Measurements from ENCODE around the gene STARD3. TPM values are rescaled to one million over a fixed set of nuclear protein-coding genes. Genes with fewer than 3 reads are reported as not detected.
"Not testable (repeated sequence)": the region's sequence is repeated elsewhere in the genome, so short reads cannot be mapped to it uniquely, and the experiment has no call there.

STARD3 gene
- total RNA-seq, result 10 to 100 TPM; 70.5 to 75.7 TPM

DNA sequence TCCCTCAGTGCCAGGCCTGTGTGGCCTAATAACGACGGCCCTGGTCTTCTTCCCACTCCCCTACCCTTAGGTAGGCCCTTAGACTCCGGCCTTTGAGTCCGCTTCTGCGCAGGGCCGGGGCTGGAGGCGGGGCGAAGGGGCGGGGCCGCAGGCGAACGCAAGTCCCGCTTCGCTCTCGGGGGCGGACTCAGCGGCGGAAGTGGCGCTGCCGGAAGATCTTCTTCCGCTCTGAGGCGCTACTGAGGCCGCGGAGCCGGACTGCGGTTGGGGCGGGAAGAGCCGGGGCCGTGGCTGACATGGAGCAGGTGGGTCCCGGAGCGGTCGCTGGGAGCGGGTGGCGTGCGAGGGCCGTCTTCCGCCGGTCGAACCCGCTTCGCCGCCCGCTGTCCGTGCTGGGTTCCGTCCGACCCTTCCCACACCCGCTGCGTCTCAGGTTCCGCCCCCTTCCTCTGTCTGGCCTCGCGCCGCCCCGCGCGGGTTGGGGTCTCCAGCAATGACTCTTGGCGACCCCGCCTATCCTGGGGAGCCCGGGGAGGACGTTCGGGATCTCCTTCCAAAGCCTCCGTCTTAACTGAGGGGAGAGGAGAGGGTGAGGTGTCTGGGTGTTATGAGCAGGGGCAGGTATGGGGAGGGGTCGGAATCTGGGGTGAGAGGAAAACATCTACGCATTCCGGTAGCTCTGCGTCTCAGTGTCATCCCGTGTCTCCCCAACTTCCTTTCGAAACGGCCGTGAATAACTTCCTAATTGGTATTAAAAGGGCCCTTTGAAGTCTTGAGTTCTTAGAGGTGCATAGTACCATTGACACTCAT is at the start of gene STARD3:
Gene STARD3, plus strand, starts transcription at position 218 of the 810 bp plus-strand sequence. CDS start 16,388 bp downstream, outside the sequence.
- Mint-ChIP-seq H3K4me1 (peaks cover 41% of the 10 kb centered on the region), H3K36me3 (peaks cover 1% of the 10 kb centered on the region), H3K27ac (peak within 1 kb of the TSS; percentile 81), H3K4me3 (peak within 1 kb of the TSS; percentile 90), H3K9me3 (ENCODE audit: low read depth) (no peaks in the 10 kb centered on the region), H3K27me3 (no peaks in the 10 kb centered on the region)
- peak; percentile 94 for DNase-seq
- ATAC-seq, result peak; percentile 91
- CTCF ChIA-PET, result interaction anchor here (1.0 to 12.9 kb wide), 4 partner anchors 17 to 92 kb away, joined by 3 to 300 read pairs (median 6); partner anchors contain the start of genes PGAP3 and PPP1R1B

DNA sequence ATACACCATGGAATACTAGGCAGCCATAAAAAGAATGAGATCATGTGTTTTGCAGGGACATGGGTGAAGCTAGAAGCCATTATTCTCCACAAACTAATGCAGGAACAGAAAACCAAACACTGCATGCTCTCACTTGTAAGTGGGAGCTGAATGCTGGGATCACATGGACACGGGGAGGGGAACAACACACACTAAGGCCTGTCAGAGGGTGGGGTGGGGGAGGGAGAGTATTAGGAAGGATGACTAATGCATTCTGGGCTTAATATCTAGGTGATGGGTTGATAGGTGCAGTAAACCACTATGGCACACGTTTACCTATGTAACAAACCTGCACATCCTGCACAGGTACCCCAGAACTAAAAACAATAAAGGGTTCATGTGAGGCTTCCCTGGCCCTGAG is 46.8 kb upstream of the STARD3 start:
- CTCF ChIA-PET, result interaction anchor here (2.5 kb wide), 1 partner anchor 32 kb away, joined by 11 read pairs; no protein-coding TSS in a partner anchor
- H3K36me3 Mint-ChIP-seq; ATAC-seq; H3K4me1 Mint-ChIP-seq; H3K4me3 Mint-ChIP-seq; DNase-seq; H3K9me3 Mint-ChIP-seq (ENCODE audit: low read depth); H3K27ac Mint-ChIP-seq: not testable (repeated sequence)
- peaks cover 35% of the 10 kb centered on the region for H3K27me3 Mint-ChIP-seq

DNA sequence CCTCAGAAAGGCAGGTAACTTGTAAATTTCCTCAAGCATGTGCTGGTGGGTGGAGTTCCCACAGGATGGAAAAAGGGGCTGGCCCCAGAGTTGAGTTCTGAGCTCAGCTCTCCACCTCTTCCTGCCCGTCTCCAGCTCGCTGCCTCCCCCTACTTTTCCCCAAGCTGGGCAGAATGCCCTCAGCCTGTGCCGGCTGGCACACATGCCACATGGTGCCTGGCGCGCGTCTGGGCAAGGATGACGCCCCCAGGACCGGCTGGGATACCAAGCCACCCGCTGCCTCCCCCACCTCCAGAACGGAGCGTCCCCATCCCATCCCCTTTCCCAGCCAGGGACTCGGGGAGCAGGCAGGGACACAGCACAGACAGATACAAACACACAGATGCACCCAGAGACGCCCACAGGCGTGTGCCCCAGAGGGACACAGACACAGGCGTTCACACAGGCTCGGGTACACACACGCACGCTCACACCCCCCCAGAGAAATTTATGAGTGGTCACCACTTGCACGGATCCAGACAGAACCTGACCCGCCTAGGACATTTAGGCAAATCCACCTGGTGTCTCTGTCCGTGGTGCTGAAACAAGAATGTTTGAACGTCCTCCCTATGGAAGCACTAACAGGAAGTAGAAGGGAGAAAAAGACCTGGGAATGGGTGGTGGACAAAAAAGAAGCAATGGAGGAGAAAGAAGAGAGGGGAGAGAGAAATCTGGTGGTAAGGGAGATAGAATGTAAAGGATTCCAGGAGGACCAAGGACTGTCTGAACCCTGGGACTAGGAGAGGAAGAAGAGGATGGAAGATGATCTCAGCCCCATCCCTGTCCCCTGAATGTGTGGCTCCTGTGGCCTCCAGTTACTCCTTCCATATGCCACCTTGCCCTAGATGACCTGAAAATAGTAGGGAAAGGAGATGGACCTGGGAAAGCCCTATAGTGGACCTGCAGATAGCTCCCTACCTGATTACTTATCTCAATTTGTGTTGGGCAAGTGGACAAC is 44.7 kb upstream of the STARD3 start:
- no peaks in the 10 kb centered on the region for H3K9me3 Mint-ChIP-seq (ENCODE audit: low read depth)
- DNase-seq (peak; percentile 57), ATAC-seq (no peak)
- H3K27ac Mint-ChIP-seq, result no peak overlapping the region
- H3K27me3 Mint-ChIP-seq, result peaks cover 54% of the 10 kb centered on the region
- H3K36me3 Mint-ChIP-seq, result no peaks in the 10 kb centered on the region
- peaks cover 2% of the 10 kb centered on the region for H3K4me1 Mint-ChIP-seq
- no peak overlapping the region for H3K4me3 Mint-ChIP-seq
- CTCF ChIA-PET, result no interaction called here

DNA sequence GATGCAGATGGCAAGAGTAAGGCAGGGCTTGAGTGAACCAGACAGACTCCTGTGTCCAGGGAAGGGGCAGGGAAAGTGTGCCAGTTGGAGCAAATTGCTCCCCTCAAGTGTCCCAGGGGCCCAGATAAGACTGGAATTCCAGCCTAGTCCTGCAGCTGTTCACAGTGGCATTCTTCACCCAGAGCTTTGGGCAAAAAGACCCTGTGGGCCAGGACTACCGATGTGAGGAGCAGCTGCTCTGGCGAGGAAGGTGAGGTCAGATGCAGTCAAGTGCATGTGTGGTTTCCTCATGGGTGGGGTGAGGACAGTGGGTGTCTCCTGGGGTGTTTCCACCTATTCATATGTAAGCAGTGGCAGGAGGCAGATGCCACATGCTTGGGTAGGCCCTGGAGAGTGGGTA is 43.6 kb upstream of the STARD3 start:
- no peak for ATAC-seq
- Mint-ChIP-seq H3K9me3 (ENCODE audit: low read depth) (no peaks in the 10 kb centered on the region), H3K4me3 (no peak overlapping the region), H3K27ac (no peak overlapping the region), H3K4me1 (peaks cover 5% of the 10 kb centered on the region), H3K36me3 (no peaks in the 10 kb centered on the region), H3K27me3 (peaks cover 63% of the 10 kb centered on the region)
- CTCF ChIA-PET, result interaction anchor here (1.3 kb wide), 1 partner anchor 28 kb away, joined by 5 read pairs; no protein-coding TSS in a partner anchor
- DNase-seq, result no peak

DNA sequence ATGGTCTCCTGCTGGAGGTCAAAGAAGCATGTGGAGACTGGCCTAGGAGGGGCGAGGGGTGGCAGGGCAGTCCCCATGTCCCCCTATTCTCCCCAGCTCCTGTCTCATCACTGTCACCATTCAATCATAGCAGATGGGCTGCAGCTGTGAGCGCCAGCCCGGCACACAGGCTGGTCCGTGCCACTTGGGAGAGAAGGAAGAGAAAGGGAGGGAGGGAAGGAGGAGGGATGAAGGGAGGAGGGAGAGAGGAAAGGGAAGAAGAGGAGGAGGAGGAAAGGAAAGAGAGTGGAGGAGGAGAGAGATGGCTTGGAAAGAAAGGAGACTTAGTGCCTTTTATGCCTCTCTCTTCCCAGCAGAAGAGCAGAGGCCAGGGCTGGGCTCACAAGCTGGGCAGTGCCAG is 41.6 kb upstream of the STARD3 start:
- CTCF ChIA-PET, result no interaction called here
- no peak for ATAC-seq

DNA sequence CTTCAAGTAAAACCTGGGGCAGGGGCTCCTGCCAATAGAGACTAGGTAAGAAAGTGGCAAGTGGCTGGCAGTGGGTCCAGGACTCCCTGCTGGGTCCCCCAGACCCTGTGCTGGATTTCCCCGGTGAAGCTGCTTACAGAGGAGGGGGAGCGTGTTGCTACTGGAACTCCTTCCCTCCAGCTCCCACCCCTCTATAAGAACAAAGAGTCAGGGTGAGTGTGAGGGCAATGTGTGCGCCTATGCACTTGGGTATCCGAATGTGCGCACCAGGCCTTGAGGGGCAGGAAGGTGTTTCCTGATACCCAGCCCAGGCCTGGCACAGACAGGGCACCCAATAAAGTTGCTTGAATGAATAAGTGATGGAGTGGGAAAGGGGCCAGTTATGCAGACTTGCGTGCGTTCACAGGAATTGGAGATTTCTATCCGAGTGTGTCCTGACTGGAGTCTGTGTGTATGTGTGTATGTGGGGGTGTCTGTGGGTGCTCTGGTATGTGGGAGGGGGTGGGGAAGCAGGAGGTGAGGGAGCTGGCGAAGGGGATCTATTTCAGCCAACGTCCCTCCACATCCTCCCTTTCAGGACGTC is 40.9 kb upstream of the STARD3 start:
- Mint-ChIP-seq H3K36me3 (no peaks in the 10 kb centered on the region), H3K27me3 (peaks cover 77% of the 10 kb centered on the region), H3K27ac (no peak overlapping the region), H3K4me3 (no peak overlapping the region), H3K9me3 (ENCODE audit: low read depth) (no peaks in the 10 kb centered on the region), H3K4me1 (peaks cover 7% of the 10 kb centered on the region)
- CTCF ChIA-PET, result no interaction called here
- no peak for ATAC-seq
- DNase-seq, result no peak

More for the DNA sequence above, 41.6 kb upstream of the STARD3 start:
- H3K36me3 Mint-ChIP-seq, result no peaks in the 10 kb centered on the region
- peaks cover 70% of the 10 kb centered on the region for H3K27me3 Mint-ChIP-seq
- H3K4me1 Mint-ChIP-seq, result peaks cover 7% of the 10 kb centered on the region
- no peaks in the 10 kb centered on the region for H3K9me3 Mint-ChIP-seq (ENCODE audit: low read depth)
- H3K4me3 Mint-ChIP-seq, result no peak overlapping the region
- DNase-seq, result no peak
- no peak overlapping the region for H3K27ac Mint-ChIP-seq

DNA sequence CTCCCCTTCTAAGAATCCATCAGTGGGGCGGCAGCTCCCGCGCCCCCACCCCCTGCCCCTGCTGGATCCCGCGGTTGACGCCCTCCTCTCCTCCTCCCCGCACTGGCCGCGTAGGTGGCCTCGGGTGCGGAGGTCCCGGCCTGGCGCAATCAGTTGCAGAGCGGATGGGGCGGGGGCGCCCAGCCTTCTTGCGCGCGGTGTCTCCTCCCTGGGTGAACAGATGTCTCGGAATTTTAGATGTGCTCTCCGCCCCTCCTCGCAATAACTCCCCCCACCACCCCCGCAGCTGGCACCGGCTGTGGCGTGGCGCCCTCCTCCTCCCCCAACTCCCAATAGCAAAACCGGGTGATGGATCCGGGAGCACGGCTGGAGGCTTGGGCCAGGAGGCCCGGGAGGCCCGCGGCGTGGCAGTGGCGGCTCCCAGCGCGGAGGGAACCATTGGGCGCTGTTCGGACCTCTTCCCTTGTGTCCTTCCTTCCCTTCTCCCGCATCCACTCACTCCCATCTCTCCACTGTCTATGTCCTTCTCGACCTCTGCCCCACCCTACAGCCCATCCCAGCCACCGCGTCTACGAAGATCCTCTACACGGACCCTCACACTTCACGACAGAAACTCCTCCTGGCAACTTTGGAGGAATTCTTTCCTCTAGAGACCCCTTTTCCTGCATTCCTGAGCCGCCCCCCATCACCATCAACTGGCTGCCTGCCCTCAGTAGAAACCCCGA is 40.2 kb upstream of the STARD3 start:
- Mint-ChIP-seq H3K4me1 (peaks cover 7% of the 10 kb centered on the region), H3K27ac (no peak overlapping the region), H3K27me3 (peaks cover 84% of the 10 kb centered on the region), H3K9me3 (ENCODE audit: low read depth) (no peaks in the 10 kb centered on the region), H3K4me3 (no peak overlapping the region), H3K36me3 (no peaks in the 10 kb centered on the region)
- DNase-seq (no peak), ATAC-seq (no peak)
- CTCF ChIA-PET, result interaction anchor here (5.9 kb wide), 1 partner anchor 25 kb away, joined by 29 read pairs; no protein-coding TSS in a partner anchor

DNA sequence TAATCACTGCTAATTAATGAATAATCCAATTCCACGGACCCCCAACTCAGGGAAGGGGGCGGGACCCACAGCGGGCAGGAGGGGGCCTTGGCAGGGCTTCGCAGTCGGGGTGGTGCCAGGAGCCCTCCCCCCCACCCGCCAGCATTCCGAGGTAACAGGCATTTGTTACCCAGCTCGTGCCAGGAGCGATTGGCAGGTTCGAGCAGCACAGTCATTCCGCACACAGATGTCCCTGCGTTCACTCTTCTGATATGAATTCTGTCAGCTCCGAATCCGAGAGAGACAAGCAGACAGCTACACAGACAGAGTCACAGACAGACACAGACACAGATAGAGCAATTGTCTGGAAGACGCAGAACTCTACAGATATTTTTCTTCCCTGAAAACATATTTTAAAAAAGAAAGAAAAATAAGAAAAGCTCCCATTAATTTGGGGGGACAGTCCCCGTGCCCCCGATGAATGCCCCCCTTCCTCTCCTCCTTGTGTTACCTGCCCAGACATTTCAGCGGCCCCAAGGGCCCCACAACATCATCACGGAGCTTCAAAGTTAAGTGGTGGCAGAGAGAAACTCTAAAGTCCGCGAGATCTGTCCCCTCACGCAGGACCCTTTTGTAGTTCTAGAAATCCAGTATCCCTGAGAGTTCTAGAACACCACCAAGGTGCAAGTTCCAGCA is 39.4 kb upstream of the STARD3 start:
- no peaks in the 10 kb centered on the region for H3K9me3 Mint-ChIP-seq (ENCODE audit: low read depth)
- peaks cover 89% of the 10 kb centered on the region for H3K27me3 Mint-ChIP-seq
- no peak overlapping the region for H3K4me3 Mint-ChIP-seq
- ATAC-seq, result no peak
- H3K36me3 Mint-ChIP-seq, result no peaks in the 10 kb centered on the region
- H3K4me1 Mint-ChIP-seq, result peaks cover 7% of the 10 kb centered on the region
- no peak overlapping the region for H3K27ac Mint-ChIP-seq
- no peak for DNase-seq
- CTCF ChIA-PET, result interaction anchor here (1.5 to 5.9 kb wide), 2 partner anchors 24 to 56 kb away, joined by 4 to 29 read pairs; no protein-coding TSS in a partner anchor

DNA sequence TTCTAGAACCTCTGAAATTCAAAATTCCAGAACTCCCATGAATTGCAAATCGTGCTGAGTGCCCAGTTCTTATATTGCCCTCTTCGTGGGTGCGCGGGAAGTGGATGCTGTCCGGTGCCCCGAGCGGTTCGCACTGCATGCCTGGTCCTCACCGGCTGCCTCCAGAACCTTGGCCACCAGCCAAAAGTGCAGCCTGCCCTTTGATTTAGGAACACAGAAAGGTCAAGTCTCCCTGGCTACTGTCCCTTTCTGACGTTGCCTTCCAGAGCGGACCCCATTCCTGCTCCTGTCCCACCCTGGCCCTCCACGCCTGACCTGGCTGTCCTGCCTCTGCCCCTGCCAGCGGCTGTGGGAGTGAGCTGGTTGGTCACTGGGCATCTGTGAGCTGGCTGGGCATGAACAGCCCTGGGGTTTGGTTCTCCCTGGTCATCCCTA is 38.9 kb upstream of the STARD3 start:
- CTCF ChIA-PET, result interaction anchor here (1.5 to 5.9 kb wide), 2 partner anchors 24 to 56 kb away, joined by 4 to 29 read pairs; no protein-coding TSS in a partner anchor
- Mint-ChIP-seq H3K36me3 (no peaks in the 10 kb centered on the region), H3K27ac (no peak overlapping the region), H3K9me3 (ENCODE audit: low read depth) (no peaks in the 10 kb centered on the region), H3K4me1 (peaks cover 7% of the 10 kb centered on the region), H3K4me3 (no peak overlapping the region), H3K27me3 (peaks cover 92% of the 10 kb centered on the region)
- DNase-seq (no peak), ATAC-seq (no peak)

DNA sequence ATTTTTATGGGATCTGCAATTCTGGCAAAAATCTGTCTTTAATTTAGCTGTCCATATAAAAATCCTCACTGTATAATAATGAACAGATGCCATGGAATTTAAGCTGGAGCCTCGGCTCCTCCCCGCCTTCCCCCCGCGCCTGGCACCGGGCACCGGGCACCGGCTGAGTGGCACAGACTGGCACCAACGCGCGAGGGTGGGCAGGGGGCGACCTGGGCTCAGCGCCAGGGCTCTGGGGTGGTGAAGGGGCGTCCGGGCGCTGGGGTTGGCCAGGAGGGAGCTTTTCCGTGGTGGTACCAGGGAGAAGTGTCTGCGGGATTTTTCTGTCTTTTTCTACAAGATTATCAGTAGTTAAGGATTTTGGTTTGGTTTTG is 38.3 kb upstream of the STARD3 start:
- ATAC-seq (no peak), DNase-seq (no peak)
- H3K9me3 Mint-ChIP-seq (ENCODE audit: low read depth), result no peaks in the 10 kb centered on the region
- H3K27ac Mint-ChIP-seq, result no peak overlapping the region
- peaks cover 10% of the 10 kb centered on the region for H3K4me1 Mint-ChIP-seq
- no peak overlapping the region for H3K4me3 Mint-ChIP-seq
- H3K36me3 Mint-ChIP-seq, result no peaks in the 10 kb centered on the region
- CTCF ChIA-PET, result interaction anchor here (1.5 to 5.9 kb wide), 2 partner anchors 23 to 55 kb away, joined by 4 to 29 read pairs; no protein-coding TSS in a partner anchor
- H3K27me3 Mint-ChIP-seq, result peaks cover 92% of the 10 kb centered on the region

DNA sequence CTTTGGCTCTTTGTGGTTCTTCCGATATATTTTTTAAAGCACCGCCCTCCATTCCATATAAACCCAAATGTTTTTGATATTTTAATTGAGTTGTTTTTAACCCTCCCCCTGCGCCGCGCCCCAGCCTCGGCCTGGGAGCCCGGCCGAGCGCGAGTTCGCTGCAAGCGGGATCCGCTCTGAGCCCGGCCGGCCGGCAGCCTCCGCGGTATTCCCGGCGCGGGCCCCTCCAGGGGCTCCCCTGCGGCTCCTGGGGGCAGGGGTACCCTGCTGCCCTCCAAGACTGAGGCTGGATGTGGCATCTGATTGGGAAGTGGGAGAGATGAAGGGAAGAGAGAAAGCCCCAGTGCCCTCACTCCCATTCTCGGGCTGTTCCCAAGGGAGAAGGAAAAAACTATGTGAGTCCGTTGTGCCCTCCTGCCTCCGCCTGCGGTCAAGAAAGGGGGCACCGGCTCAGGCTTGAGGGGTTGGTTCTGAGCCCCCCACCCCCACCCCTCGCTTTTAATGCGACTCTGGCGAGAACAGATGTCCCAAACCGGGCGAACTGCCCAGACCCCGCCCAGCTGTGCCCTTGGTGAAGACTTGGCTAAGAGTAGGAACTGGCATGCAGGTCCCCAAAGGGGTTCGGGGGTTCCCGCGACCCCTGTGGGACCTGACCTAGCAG is 37.8 kb upstream of the STARD3 start:
- Mint-ChIP-seq H3K27ac (no peak overlapping the region), H3K4me3 (no peak overlapping the region), H3K36me3 (no peaks in the 10 kb centered on the region), H3K27me3 (peaks cover 95% of the 10 kb centered on the region), H3K4me1 (peaks cover 13% of the 10 kb centered on the region), H3K9me3 (ENCODE audit: low read depth) (no peaks in the 10 kb centered on the region)
- no peak for DNase-seq
- CTCF ChIA-PET, result interaction anchor here (5.9 kb wide), 1 partner anchor 23 kb away, joined by 29 read pairs; no protein-coding TSS in a partner anchor
- no peak for ATAC-seq

Data from activated CD8-positive, alpha-beta memory T cell treated with anti-CD3 and anti-CD28 coated beads, Interleukin-2, amount 10 ng/mL, durations not matched to agents 7 days and 5 days (primary cell).